Naive thymus-derived CD8-positive, alpha-beta T cell (primary cell): ENCODE data around the gene KIRREL3. TPM values are rescaled to one million over a fixed set of nuclear protein-coding genes. Genes with fewer than 3 reads are reported as not detected.
"Not testable (repeated sequence)": the region's sequence is repeated elsewhere in the genome, so short reads cannot be mapped to it uniquely, and the experiment has no call there.

ENCODE experiments used
- ATAC-seq, 2 donors: fragments of 150-1000 bp; cut with Tn5 transposase in 1 of 2; sonication (Bioruptor Pico), chemical (Tn5 transposase) in 1 of 2; 1 replicate in 1 of 2; 2 replicates in 1 of 2; pipeline ENCODE4 v1.10.0; 2021; ENCODE audit warnings: mild to moderate bottlenecking in 2 of 2, moderate library complexity in 2 of 2
- POLR2A ChIA-PET: fragments of 350-600 bp; sonication (Branson Sonifier 250); formaldehyde crosslinking; loops from one replicate; lab custom pipeline; 2021; ENCODE audit warnings: antibody characterized with exemption; lab: Charles Lee
- DNase-seq, 10 donors: peaks; one replicate each; pipeline versions ENCODE4 v3.0.0 to v3.0.0-alpha.2; 2020 to 2022
- H3K27ac Mint-ChIP-seq, 10 donors: one replicate each; pipeline ENCODE4 v1.8.0; 2020 to 2022; ENCODE audit warnings: mild to moderate bottlenecking in 10 of 10, mixed read lengths in 10 of 10, moderate library complexity in 4 of 10, inconsistent platforms in 1 of 10
- H3K27me3 Mint-ChIP-seq, 5 donors: one replicate each; pipeline ENCODE4 v1.8.0; 2021 to 2022; ENCODE audit warnings: mixed read lengths in 5 of 5
- H3K36me3 Mint-ChIP-seq, 3 donors: one replicate each; pipeline ENCODE4 v1.8.0; 2020 to 2022; ENCODE audit warnings: mixed read lengths in 3 of 3, mild to moderate bottlenecking in 2 of 3, inconsistent platforms in 1 of 3
- H3K4me1 Mint-ChIP-seq, 4 donors: one replicate each; pipeline ENCODE4 v1.8.0; 2021 to 2022; ENCODE audit warnings: mixed read lengths in 4 of 4
- H3K4me3 Mint-ChIP-seq, 10 donors: one replicate each; pipeline ENCODE4 v1.8.0; 2020 to 2022; ENCODE audit warnings: mild to moderate bottlenecking in 10 of 10, mixed read lengths in 10 of 10, moderate library complexity in 6 of 10, inconsistent platforms in 1 of 10
- H3K9me3 Mint-ChIP-seq, 9 donors: one replicate each; pipeline ENCODE4 v1.8.0; 2020 to 2022; ENCODE audit warnings: mixed read lengths in 9 of 9, mild to moderate bottlenecking in 3 of 9, inconsistent platforms in 1 of 9, moderate library complexity in 1 of 9
- polyA plus RNA-seq, 3 donors: library from polyadenylated mRNA; unstranded; fragments of 300-500 nt; fragmentation: Illumina TruSeq; gene quantifications; one replicate each; pipeline ENCODE4 v1.2.3, GENCODE V29; 2021
- total RNA-seq, 8 experiments: library from RNA in 2 of 8; stranded (reverse) in 2 of 8; gene quantifications; one replicate each; pipeline ENCODE4 v1.2.3 and lab custom pipeline; 2021 to 2026

Gene KIRREL3
- total and polyA plus RNA-seq, 5 experiments from 2014 or later = not detected

DNA sequence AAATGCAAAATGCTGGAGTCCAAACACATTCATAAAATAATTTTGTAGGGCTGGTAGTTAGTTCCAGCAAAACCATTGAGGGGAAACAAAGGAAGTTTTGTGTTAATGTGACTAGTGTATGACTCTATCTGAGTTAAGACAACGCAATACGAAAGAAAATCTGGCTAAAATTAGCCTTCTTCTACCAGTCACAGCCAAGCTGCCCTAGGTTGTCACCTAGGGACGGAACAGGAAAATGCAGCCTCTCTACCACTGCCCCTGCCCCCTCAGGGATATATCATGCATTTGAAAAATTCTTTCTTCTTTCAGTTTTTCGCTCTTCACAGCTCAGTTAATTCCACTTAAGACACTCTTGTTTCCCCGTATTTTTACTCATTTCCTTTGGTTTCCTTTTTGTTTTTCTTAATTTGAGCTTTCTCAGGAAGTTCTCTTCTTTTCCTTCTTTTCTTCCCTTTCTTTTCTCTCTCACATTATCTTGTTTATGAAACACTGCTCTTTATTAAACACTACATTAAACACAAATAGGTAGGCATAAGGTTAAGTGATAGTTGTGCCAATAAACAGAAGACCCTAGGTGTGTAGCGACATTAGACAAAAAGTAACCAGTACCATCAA is 30.6 kb downstream of the KIRREL3 start:
- no peak overlapping the region for H3K27ac Mint-ChIP-seq
- DNase-seq (no peak), ATAC-seq (no peak)
- H3K36me3 Mint-ChIP-seq = peaks cover 0 to 4% (median 0%) of the 10 kb centered on the region in 3 donors
- H3K4me3 Mint-ChIP-seq = no peak overlapping the region
- no peaks in the 10 kb centered on the region for H3K4me1 Mint-ChIP-seq
- peaks cover 0 to 3% (median 0%) of the 10 kb centered on the region in 9 donors for H3K9me3 Mint-ChIP-seq
- peaks cover 22 to 40% (median 27%) of the 10 kb centered on the region in 5 donors for H3K27me3 Mint-ChIP-seq
- POLR2A ChIA-PET = no interaction called here

DNA sequence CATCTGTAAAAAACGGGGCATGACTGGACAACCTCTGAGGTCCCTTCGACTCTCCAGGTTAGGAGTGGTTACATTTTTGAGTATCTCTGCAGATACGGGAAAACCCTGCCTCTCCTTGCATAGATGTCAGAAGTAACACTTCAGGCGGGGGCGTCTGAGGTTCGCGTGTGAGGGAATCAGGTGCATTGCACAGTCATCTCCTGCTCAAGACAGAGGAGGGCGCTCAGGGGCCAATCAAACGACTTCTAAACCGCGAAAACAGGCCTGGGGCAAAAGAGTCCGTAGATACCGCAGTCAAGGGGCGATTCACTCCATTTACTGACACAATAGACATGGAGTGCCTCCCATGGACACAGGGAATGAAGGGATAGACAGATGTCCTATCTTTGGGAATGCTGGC is 31.7 kb downstream of the KIRREL3 start:
- Mint-ChIP-seq H3K27me3 (peaks cover 24 to 48% (median 28%) of the 10 kb centered on the region in 5 donors), H3K4me3 (no peak overlapping the region)
- POLR2A ChIA-PET = no interaction called here

GRCh38 chr11:126965331-126965730 is 35.2 kb downstream of the KIRREL3 start:
- ATAC-seq (no peak), DNase-seq (no peak)
- peaks cover 0 to 4% (median 0%) of the 10 kb centered on the region in 3 donors for H3K36me3 Mint-ChIP-seq
- no peak overlapping the region for H3K4me3 Mint-ChIP-seq
- H3K4me1 Mint-ChIP-seq = no peaks in the 10 kb centered on the region
- peaks cover 0 to 2% (median 0%) of the 10 kb centered on the region in 9 donors for H3K9me3 Mint-ChIP-seq
- H3K27ac Mint-ChIP-seq = no peak overlapping the region
- peaks cover 22 to 51% (median 28%) of the 10 kb centered on the region in 5 donors for H3K27me3 Mint-ChIP-seq
- POLR2A ChIA-PET = no interaction called here

More for the DNA sequence above, 31.7 kb downstream of the KIRREL3 start:
- Mint-ChIP-seq H3K36me3 (peaks cover 0 to 4% (median 0%) of the 10 kb centered on the region in 3 donors), H3K27ac (no peak overlapping the region), H3K9me3 (peaks cover 0 to 3% (median 0%) of the 10 kb centered on the region in 9 donors), H3K4me1 (no peaks in the 10 kb centered on the region)
- ATAC-seq (no peak), DNase-seq (no peak)

- no peaks in the 10 kb centered on the region for H3K36me3 Mint-ChIP-seq
- no peak overlapping the region for H3K4me3 Mint-ChIP-seq
- H3K27ac Mint-ChIP-seq = no peak overlapping the region
- no peak for DNase-seq
- peaks cover 14 to 49% (median 27%) of the 10 kb centered on the region in 5 donors for H3K27me3 Mint-ChIP-seq
- H3K4me1 Mint-ChIP-seq = no peaks in the 10 kb centered on the region
- peaks cover 0 to 2% (median 0%) of the 10 kb centered on the region in 9 donors for H3K9me3 Mint-ChIP-seq
- no peak for ATAC-seq
- POLR2A ChIA-PET = no interaction called here
Observed at GRCh38 chr11:126963603-126964363, 36.8 kb downstream of the KIRREL3 start.

DNA sequence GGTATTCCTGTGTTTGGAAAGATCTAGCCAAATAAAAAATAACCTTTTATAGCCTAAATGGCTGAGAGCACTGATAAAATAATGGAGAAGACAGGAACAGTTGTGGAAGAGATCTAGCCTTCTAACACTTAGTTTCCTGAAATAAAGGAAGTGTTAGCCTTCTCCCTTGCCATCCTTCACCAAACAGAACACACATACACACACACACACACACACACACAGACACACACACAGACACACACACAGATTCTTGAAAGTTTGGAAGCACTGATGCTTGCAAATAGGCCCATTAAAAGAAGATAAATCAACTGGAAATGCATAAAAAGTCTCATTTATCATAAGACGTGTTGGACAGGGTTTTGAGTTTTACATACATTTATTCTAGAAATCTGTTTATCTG is 37.5 kb downstream of the KIRREL3 start:
- no peak overlapping the region for H3K27ac Mint-ChIP-seq
- peaks cover 14 to 42% (median 24%) of the 10 kb centered on the region in 5 donors for H3K27me3 Mint-ChIP-seq
- H3K9me3 Mint-ChIP-seq = peaks cover 0 to 2% (median 0%) of the 10 kb centered on the region in 9 donors
- H3K36me3 Mint-ChIP-seq = no peaks in the 10 kb centered on the region
- ATAC-seq (no peak), DNase-seq (no peak)
- no peaks in the 10 kb centered on the region for H3K4me1 Mint-ChIP-seq
- H3K4me3 Mint-ChIP-seq = no peak overlapping the region
- POLR2A ChIA-PET = no interaction called here

DNA sequence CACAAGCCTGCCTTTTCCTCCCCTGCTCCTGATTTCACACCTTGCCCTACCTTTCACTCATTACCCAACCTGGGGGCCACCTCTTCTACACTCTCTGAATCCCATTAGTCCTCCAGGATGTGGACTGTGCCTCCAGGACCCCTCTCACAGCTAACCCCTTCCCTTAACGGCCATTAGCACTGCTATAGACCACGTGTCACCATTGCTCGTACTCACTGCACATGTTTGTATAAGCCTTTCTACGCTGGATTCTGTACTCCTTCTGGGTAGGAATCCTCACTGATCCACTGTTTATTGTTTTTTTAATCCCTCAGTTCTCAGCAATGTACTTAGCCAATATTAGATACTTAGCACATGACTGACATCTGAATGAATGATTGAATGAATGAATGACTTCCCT is 40.9 kb downstream of the KIRREL3 start:
- no peaks in the 10 kb centered on the region for H3K4me1 Mint-ChIP-seq
- POLR2A ChIA-PET = no interaction called here
- H3K4me3 Mint-ChIP-seq = no peak overlapping the region

GRCh38 chr11:126956635-126957034 is 43.9 kb downstream of the KIRREL3 start:
- Mint-ChIP-seq H3K9me3 (peaks cover 0 to 2% (median 0%) of the 10 kb centered on the region in 9 donors), H3K4me3 (no peak overlapping the region), H3K4me1 (no peaks in the 10 kb centered on the region), H3K27me3 (peaks cover 5 to 30% (median 15%) of the 10 kb centered on the region in 5 donors), H3K27ac (no peak overlapping the region), H3K36me3 (no peaks in the 10 kb centered on the region)
- POLR2A ChIA-PET = no interaction called here
- no peak for ATAC-seq
- no peak for DNase-seq

More for the DNA sequence above, 40.9 kb downstream of the KIRREL3 start:
- DNase-seq (no peak), ATAC-seq (no peak)
- no peak overlapping the region for H3K27ac Mint-ChIP-seq
- peaks cover 0 to 2% (median 0%) of the 10 kb centered on the region in 9 donors for H3K9me3 Mint-ChIP-seq
- H3K36me3 Mint-ChIP-seq = no peaks in the 10 kb centered on the region
- peaks cover 4 to 42% (median 13%) of the 10 kb centered on the region in 5 donors for H3K27me3 Mint-ChIP-seq

GRCh38 chr11:126952533-126952932 is 48.0 kb downstream of the KIRREL3 start:
- peaks cover 2 to 16% (median 6%) of the 10 kb centered on the region in 5 donors for H3K27me3 Mint-ChIP-seq
- POLR2A ChIA-PET, H3K4me3 Mint-ChIP-seq, H3K36me3 Mint-ChIP-seq, H3K4me1 Mint-ChIP-seq, DNase-seq, H3K9me3 Mint-ChIP-seq, ATAC-seq: not testable (repeated sequence)
- H3K27ac Mint-ChIP-seq = peak overlapping the region in 1 of 10 donors; percentile 26

GRCh38 chr11:126951465-126951864 is 49.1 kb downstream of the KIRREL3 start:
- DNase-seq = no peak
- Mint-ChIP-seq H3K4me1 (no peaks in the 10 kb centered on the region), H3K36me3 (no peaks in the 10 kb centered on the region), H3K27me3 (peaks cover 2 to 8% (median 3%) of the 10 kb centered on the region in 5 donors), H3K27ac (no peak overlapping the region), H3K4me3 (no peak overlapping the region), H3K9me3 (peaks cover 0 to 2% (median 0%) of the 10 kb centered on the region in 9 donors)
- no peak for ATAC-seq
- POLR2A ChIA-PET = no interaction called here

- POLR2A ChIA-PET = no interaction called here
- Mint-ChIP-seq H3K27ac (no peak overlapping the region), H3K4me1 (no peaks in the 10 kb centered on the region), H3K36me3 (no peaks in the 10 kb centered on the region), H3K27me3 (peaks cover 0 to 2% (median 0%) of the 10 kb centered on the region in 5 donors), H3K9me3 (peaks cover 0 to 2% (median 0%) of the 10 kb centered on the region in 9 donors), H3K4me3 (no peak overlapping the region)
- DNase-seq = no peak
- no peak for ATAC-seq
Observed at GRCh38 chr11:126949066-126949891, 51.3 kb downstream of the KIRREL3 start.

- no peak for ATAC-seq
- Mint-ChIP-seq H3K27ac (no peak overlapping the region), H3K36me3 (no peaks in the 10 kb centered on the region), H3K9me3 (peaks cover 0 to 2% (median 0%) of the 10 kb centered on the region in 9 donors), H3K4me1 (no peaks in the 10 kb centered on the region), H3K4me3 (no peak overlapping the region), H3K27me3 (peaks cover 0 to 2% (median 0%) of the 10 kb centered on the region in 5 donors)
- DNase-seq = no peak
- POLR2A ChIA-PET = no interaction called here
Observed at GRCh38 chr11:126948563-126948962, 52.0 kb downstream of the KIRREL3 start.

GRCh38 chr11:126945319-126945718 is 55.3 kb downstream of the KIRREL3 start:
- peaks cover 0 to 10% (median 0%) of the 10 kb centered on the region in 5 donors for H3K27me3 Mint-ChIP-seq
- POLR2A ChIA-PET = no interaction called here
- H3K4me3 Mint-ChIP-seq = no peak overlapping the region
- H3K27ac Mint-ChIP-seq = no peak overlapping the region
- H3K36me3 Mint-ChIP-seq = no peaks in the 10 kb centered on the region
- no peaks in the 10 kb centered on the region for H3K4me1 Mint-ChIP-seq
- peaks cover 0 to 2% (median 0%) of the 10 kb centered on the region in 9 donors for H3K9me3 Mint-ChIP-seq
- ATAC-seq (no peak), DNase-seq (no peak)
